Effector memory CD4-positive, alpha-beta T cell (primary cell): ENCODE results near the gene CRYBG3.

ENCODE experiments used
- DNase-seq, 3 donors: peaks; one replicate each; pipeline ENCODE4 v3.0.0-alpha.2; 2020
- H3K27ac ChIP-seq: 2 replicates; pipeline ENCODE4 v1.7.0; 2013; ENCODE audit warnings: mild to moderate bottlenecking, low read length, moderate library complexity; ENCODE audit not compliant: insufficient read depth, poor library complexity, severe bottlenecking
- H3K27me3 ChIP-seq: replicated peaks from 2 replicates; pipeline ENCODE4 v1.7.0; 2013; ENCODE audit warnings: mild to moderate bottlenecking, low read length; ENCODE audit not compliant: insufficient read depth, control insufficient read depth, poor library complexity, severe bottlenecking
- H3K36me3 ChIP-seq: 2 replicates; pipeline ENCODE4 v1.7.0; 2013; ENCODE audit warnings: mild to moderate bottlenecking, low read length, moderate library complexity; ENCODE audit not compliant: control insufficient read depth, insufficient read depth
- H3K4me1 ChIP-seq: 2 replicates; pipeline ENCODE4 v1.7.0; 2013; ENCODE audit warnings: low read length, mild to moderate bottlenecking; ENCODE audit not compliant: control insufficient read depth, insufficient read depth, poor library complexity, severe bottlenecking
- H3K4me3 ChIP-seq: 2 replicates; pipeline ENCODE4 v1.7.0; 2013; ENCODE audit warnings: low read length, low read depth, mild to moderate bottlenecking; ENCODE audit not compliant: insufficient read depth, poor library complexity, severe bottlenecking
- H3K9me3 ChIP-seq: 2 replicates; pipeline ENCODE4 v1.7.0; 2013; ENCODE audit warnings: mild to moderate bottlenecking, low read length, moderate library complexity; ENCODE audit not compliant: control insufficient read depth

CRYBG3 gene

DNA sequence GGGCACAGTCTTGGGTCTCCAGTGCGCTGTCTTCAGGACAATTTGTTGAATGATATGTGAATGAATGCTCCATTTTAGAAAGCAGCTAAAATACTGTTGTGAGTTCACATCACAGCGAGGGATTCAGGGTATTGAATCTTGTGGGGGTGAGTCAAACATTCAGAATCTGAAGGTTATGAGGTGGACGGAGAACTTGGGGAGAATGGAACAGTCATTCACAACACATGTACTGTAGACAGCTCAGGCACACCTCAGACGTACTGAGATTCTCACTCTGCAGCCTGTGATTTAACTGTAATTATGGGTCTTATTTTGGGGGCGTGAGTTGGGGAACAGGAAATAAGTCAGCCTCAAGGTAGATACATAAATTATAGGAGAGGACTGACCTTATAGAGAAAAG is 13.9 kb downstream of the CRYBG3 start:
- H3K4me3 ChIP-seq = no peak overlapping the region
- H3K9me3 ChIP-seq = no peaks in the 10 kb centered on the region
- H3K27ac ChIP-seq = no peak overlapping the region
- no peaks in the 10 kb centered on the region for H3K36me3 ChIP-seq
- DNase-seq = no peak
- no peaks in the 10 kb centered on the region for H3K27me3 ChIP-seq
- no peaks in the 10 kb centered on the region for H3K4me1 ChIP-seq

DNA sequence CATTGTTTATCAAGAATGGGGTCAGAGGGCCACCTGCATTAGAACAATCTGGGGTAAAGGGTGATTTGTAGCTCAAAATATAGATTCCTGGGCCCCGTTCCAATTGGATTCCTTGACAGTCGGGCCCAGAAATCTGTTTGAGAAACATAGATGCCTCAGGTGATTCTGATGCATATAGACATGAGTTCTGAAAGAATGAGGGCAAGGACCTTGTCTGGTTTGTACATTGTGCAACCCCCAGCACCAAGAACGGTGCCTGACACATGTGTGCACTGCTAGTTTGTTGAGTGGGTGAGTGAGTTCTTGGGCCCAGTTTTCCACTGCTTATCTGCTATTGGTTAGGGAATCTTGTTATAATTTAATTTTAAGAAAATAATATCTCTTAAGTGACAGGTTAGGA is 16.6 kb downstream of the CRYBG3 start:
- no peaks in the 10 kb centered on the region for H3K4me1 ChIP-seq
- H3K27ac ChIP-seq = no peak overlapping the region
- H3K36me3 ChIP-seq = no peaks in the 10 kb centered on the region
- DNase-seq = no peak
- H3K27me3 ChIP-seq = no peaks in the 10 kb centered on the region
- no peak overlapping the region for H3K4me3 ChIP-seq
- H3K9me3 ChIP-seq = no peaks in the 10 kb centered on the region

DNA sequence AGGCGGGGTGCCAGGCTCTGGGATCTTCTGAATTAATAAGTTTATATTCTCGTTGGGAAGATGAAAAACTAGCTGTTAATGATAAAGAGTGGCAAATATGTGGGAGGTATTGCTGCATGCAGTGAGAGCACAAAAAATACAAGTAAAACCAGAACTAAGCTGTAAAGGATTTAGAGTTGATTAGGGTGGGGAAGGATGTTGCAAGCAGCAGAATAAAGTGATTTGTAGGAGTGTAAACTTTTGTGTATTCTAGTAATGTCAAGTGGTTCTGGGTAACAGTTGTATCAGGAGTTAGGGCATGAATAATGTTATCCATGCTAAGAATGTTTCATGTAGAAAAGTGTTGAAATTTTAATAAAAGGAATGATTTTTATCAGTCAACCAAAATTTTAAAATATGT is 18.1 kb downstream of the CRYBG3 start:
- Histone ChIP-seq H3K9me3 (no peaks in the 10 kb centered on the region), H3K4me1 (no peaks in the 10 kb centered on the region), H3K27ac (no peak overlapping the region), H3K36me3 (no peaks in the 10 kb centered on the region), H3K4me3 (no peak overlapping the region), H3K27me3 (no peaks in the 10 kb centered on the region)
- no peak for DNase-seq

DNA sequence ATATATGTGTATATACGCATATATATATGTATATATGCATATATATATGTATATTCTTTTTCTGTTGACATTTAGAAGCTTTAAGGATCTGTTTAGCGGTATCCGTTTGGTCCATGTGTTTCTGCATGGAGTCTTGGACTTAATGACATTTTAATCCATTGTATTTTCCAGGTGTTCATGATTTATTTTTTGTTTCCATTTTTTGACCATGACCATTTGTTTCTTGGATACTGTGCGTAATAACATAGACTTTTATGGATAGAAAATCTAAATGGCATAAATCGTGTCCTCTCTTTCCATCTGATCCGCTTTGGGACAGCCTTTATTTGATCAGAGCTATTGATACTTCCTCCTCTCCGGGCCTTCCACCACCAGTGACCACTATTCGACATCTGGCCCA is 19.5 kb downstream of the CRYBG3 start:
- Histone ChIP-seq H3K4me3 (no peak overlapping the region), H3K9me3 (no peaks in the 10 kb centered on the region), H3K36me3 (no peaks in the 10 kb centered on the region), H3K27ac (no peak overlapping the region), H3K27me3 (no peaks in the 10 kb centered on the region), H3K4me1 (no peaks in the 10 kb centered on the region)
- DNase-seq = no peak

DNA sequence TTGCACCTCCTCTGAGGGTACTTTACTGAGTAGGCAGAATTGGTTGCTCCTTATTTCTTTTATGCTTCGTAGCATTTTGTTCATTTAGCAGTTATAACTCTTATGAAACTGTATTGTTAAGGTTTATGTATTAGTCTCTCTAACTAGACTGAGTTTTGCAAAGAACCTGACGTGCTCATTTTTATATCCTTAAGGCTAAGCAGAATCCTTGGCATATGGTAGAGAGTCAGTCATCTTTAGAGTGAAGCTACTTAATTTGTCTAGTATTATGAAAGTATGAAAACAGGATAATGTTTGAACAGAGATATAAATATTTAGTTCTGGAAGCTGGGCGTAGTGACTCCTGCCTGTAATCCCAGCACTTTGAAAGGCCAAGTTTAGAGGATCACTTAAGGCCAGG is 20.1 kb downstream of the CRYBG3 start:
- H3K9me3 ChIP-seq = no peaks in the 10 kb centered on the region
- no peak overlapping the region for H3K27ac ChIP-seq
- no peaks in the 10 kb centered on the region for H3K4me1 ChIP-seq
- no peaks in the 10 kb centered on the region for H3K36me3 ChIP-seq
- H3K4me3 ChIP-seq = no peak overlapping the region
- H3K27me3 ChIP-seq = no peaks in the 10 kb centered on the region
- no peak for DNase-seq

DNA sequence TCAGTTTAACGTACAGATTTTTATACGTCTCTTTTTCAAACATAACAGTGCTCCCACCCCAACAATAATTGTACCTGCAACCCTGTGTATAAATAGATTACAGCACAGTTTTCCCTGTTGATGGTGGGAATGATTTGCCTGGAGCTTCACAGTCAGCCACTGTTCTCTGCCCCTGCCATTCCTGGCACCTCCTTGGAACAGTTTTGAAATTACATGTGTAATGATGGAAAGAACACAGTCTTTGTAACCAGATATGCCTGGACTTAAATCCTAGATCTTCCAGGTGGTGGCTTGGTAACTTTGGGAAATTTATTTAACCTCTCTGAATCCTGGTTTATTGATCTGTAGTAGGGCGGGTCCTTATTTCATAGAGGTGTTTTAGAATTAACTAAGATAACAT is 27.0 kb downstream of the CRYBG3 start:
- Histone ChIP-seq H3K36me3 (no peaks in the 10 kb centered on the region), H3K27ac (no peak overlapping the region), H3K4me3 (no peak overlapping the region), H3K27me3 (no peaks in the 10 kb centered on the region), H3K4me1 (no peaks in the 10 kb centered on the region), H3K9me3 (no peaks in the 10 kb centered on the region)
- no peak for DNase-seq

DNA sequence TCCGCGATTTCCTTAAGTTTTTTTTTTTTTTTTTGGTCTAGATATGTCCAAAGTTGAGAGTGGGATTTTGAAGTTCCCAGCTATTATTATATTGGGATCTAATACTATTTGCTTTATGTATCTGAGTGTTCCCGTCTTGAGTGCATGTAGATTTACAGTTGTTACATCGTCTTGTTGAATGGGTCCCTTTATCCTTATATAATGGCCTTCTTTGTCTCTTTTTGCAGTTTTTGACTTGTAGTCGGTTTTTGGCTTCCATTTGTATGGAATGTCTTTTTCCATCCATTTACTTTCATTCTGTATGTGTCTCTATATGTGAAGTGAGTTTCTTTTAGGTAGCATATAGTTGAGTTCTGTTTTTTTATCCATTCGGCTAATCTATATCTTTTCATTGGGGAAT is 35.6 kb downstream of the CRYBG3 start:
- DNase-seq = no peak
- no peaks in the 10 kb centered on the region for H3K9me3 ChIP-seq
- H3K4me1 ChIP-seq = no peaks in the 10 kb centered on the region
- no peak overlapping the region for H3K4me3 ChIP-seq
- H3K27me3 ChIP-seq = no peaks in the 10 kb centered on the region
- no peak overlapping the region for H3K27ac ChIP-seq
- H3K36me3 ChIP-seq = no peaks in the 10 kb centered on the region

DNA sequence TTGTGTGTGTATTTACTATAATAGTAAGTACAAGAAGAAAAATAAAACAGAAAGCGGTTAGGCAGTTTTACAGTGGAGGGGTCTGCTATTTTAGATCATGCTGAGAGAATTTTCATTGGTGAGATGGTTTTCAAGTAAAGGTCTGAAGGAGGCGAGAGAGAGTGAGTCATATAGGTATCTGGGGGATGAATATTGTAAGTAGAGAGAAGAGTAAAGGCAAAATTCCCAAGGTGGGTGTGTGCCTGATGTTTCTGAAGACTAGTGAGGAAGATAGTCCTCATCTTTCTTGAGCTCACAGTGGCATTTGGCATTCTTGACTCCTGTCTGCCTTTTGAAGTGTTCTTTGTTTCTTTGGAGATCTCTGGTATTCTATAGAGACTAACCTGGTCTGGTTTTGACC is 38.6 kb downstream of the CRYBG3 start:
- H3K27ac ChIP-seq = no peak overlapping the region
- H3K36me3 ChIP-seq = no peaks in the 10 kb centered on the region
- no peaks in the 10 kb centered on the region for H3K9me3 ChIP-seq
- no peaks in the 10 kb centered on the region for H3K27me3 ChIP-seq
- no peak overlapping the region for H3K4me3 ChIP-seq
- DNase-seq = no peak
- H3K4me1 ChIP-seq = no peaks in the 10 kb centered on the region

DNA sequence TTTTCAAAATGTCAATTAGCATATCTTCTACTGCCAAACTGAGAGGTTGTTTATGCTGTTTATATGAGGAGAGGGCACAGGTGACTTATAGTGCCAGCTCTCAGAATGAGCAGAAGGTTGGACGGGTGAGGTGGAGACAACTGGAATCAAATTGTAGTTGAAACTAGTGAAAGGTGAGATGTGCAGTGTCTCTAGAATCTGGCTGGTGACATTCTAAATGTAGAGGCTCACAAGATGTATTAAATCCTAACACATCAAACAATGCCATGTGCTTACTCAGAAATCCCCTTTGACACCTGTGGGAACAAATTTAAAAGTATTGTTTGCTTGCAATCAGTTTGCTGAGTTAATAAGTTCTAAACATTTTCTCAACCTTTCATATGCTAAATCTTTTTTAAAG is 40.8 kb downstream of the CRYBG3 start:
- no peak for DNase-seq
- Histone ChIP-seq H3K27ac (no peak overlapping the region), H3K4me3 (no peak overlapping the region), H3K27me3 (no peaks in the 10 kb centered on the region), H3K36me3 (no peaks in the 10 kb centered on the region), H3K4me1 (no peaks in the 10 kb centered on the region), H3K9me3 (no peaks in the 10 kb centered on the region)

DNA sequence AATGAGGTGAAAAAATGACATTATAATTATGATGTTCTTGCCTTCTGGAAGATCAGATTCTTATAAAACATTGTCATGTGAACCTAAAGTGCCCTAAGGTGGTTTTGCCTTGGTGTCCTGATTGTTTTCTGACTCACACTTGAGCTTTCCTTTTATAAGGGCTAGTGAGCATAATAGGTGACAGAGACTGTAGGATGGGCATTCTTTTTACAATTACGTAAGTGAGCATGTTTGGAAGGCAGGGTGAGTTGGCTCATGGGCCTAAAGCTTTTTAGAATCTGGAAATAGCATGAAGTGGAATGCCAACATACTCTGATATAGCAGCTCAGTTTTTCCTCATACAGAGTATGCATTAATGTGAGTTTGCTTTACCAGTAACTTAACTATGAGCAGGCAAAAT is 41.2 kb downstream of the CRYBG3 start:
- H3K9me3 ChIP-seq = no peaks in the 10 kb centered on the region
- no peaks in the 10 kb centered on the region for H3K27me3 ChIP-seq
- H3K4me3 ChIP-seq = no peak overlapping the region
- no peaks in the 10 kb centered on the region for H3K36me3 ChIP-seq
- no peaks in the 10 kb centered on the region for H3K4me1 ChIP-seq
- DNase-seq = no peak
- no peak overlapping the region for H3K27ac ChIP-seq

DNA sequence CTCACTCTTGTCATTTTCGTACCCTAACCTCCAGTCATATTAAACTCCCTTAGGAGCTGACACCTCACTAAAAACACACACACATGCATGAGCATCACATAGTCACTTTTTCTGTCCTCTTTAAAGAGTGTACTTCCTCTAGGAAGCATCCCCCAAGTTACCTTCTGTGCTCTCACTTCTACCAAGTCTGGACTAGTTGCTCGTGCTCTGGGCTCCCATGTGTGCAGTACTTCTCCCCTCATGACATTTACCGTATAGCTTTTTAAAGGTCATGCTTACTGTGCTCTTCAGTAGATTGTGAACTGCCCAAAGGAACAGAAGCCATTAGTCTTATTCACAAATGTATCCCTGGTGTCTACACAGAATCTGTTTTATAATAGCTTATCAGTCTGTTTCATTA is 42.0 kb downstream of the CRYBG3 start:
- no peak for DNase-seq

More for the DNA sequence above, 42.0 kb downstream of the CRYBG3 start:
- Histone ChIP-seq H3K9me3 (no peaks in the 10 kb centered on the region), H3K4me1 (no peaks in the 10 kb centered on the region), H3K27me3 (no peaks in the 10 kb centered on the region), H3K36me3 (no peaks in the 10 kb centered on the region), H3K4me3 (no peak overlapping the region), H3K27ac (no peak overlapping the region)
